MCF 10A (cell line): ENCODE data around the gene CLMP. TPM values are rescaled to one million over a fixed set of nuclear protein-coding genes. Genes with fewer than 3 reads are reported as not detected.

ENCODE experiments used
- BruUV-seq: library from RNA; stranded (reverse); fragments of 400-500 nt; replicated peaks from 2 replicates; lab custom pipeline; 2021; lab: Mats Ljungman, UMichigan
- CTCF ChIA-PET: fragments of 300-600 bp; sonication (Branson Sonifier 250); formaldehyde crosslinking; extraction: SDS; loops from one replicate; lab custom pipeline; 2021; ENCODE audit warnings: antibody characterized with exemption, inconsistent platforms; lab: Yijun Ruan, JAX
- POLR2A ChIA-PET: fragments of 300-600, 350-650 bp; sonication (Branson Sonifier 250); formaldehyde crosslinking; extraction: SDS; loops from one replicate; lab custom pipeline; 2020; ENCODE audit warnings: antibody characterized with exemption, inconsistent platforms; lab: Yijun Ruan, JAX
- DNase-seq: peaks from one replicate; pipeline ENCODE4 v3.0.0-alpha.2; 2018; ENCODE audit not compliant: unreplicated experiment
- H3K27ac Mint-ChIP-seq: one replicate; pipeline ENCODE4 v1.8.0; 2022; ENCODE audit warnings: mild to moderate bottlenecking, low read depth, mixed read lengths; ENCODE audit not compliant: unreplicated experiment
- H3K27me3 Mint-ChIP-seq: one replicate; pipeline ENCODE4 v1.8.0; 2022; ENCODE audit warnings: mixed read lengths; ENCODE audit not compliant: insufficient read depth, unreplicated experiment
- H3K36me3 Mint-ChIP-seq: one replicate; pipeline ENCODE4 v1.8.0; 2022; ENCODE audit warnings: mild to moderate bottlenecking, moderate library complexity, mixed read lengths; ENCODE audit not compliant: insufficient read depth, unreplicated experiment
- H3K4me1 Mint-ChIP-seq: one replicate; pipeline ENCODE4 v1.8.0; 2022; ENCODE audit warnings: mixed read lengths; ENCODE audit not compliant: insufficient read depth, unreplicated experiment
- H3K4me3 Mint-ChIP-seq: one replicate; pipeline ENCODE4 v1.8.0; 2022; ENCODE audit warnings: mild to moderate bottlenecking, moderate library complexity, mixed read lengths; ENCODE audit not compliant: unreplicated experiment
- H3K9me3 Mint-ChIP-seq: one replicate; pipeline ENCODE4 v1.8.0; 2022; ENCODE audit warnings: mixed read lengths; ENCODE audit not compliant: unreplicated experiment
- intact Hi-C: fragments of 100-400 bp; cut with micrococcal nuclease; formaldehyde crosslinking; loops from 2 replicates; pipeline ENCODE4 v1.14.1; 2022
- total RNA-seq: library from RNA; stranded (reverse); gene quantifications from 2 replicates; pipeline ENCODE4 v1.2.3, GENCODE V29; 2022
- TF ChIP-seq, protein P1 (sequence below): fragments of 200-600 bp; IDR thresholded peaks from one replicate; pipeline ENCODE4 v1.8.0; 2022; ENCODE audit warnings: antibody characterized with exemption, mild to moderate bottlenecking; ENCODE audit not compliant: unreplicated experiment

The CLMP gene
- total RNA-seq, 1 experiment from 2014 or later, result 86.1 TPM

DNA sequence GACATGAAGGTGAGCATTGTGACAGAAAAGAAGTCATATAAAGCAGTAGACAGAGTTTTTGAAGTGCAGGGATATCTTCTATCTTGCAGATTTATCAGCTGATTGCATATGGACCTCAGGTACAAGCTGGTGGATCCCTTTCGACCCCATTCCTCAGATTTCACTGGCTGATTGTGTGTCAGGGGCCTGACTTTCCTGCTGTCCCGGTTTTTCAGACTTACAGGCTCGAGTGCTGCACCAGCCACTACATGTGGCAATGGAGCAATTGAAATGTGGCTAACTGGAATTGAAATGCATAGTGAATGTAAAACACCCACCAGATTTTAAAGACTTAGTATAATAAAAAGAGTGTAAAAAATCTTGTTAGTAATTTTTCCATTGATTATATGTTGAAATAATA is 50.3 kb downstream of the CLMP start:
- intact Hi-C loops, result loop anchor here (2.0 kb wide), 1 partner anchor 26 kb away; no protein-coding TSS in a partner anchor
- H3K9me3 Mint-ChIP-seq, result no peaks in the 10 kb centered on the region
- BruUV-seq, result no TSS peak
- TF ChIP-seq, protein P1, sequence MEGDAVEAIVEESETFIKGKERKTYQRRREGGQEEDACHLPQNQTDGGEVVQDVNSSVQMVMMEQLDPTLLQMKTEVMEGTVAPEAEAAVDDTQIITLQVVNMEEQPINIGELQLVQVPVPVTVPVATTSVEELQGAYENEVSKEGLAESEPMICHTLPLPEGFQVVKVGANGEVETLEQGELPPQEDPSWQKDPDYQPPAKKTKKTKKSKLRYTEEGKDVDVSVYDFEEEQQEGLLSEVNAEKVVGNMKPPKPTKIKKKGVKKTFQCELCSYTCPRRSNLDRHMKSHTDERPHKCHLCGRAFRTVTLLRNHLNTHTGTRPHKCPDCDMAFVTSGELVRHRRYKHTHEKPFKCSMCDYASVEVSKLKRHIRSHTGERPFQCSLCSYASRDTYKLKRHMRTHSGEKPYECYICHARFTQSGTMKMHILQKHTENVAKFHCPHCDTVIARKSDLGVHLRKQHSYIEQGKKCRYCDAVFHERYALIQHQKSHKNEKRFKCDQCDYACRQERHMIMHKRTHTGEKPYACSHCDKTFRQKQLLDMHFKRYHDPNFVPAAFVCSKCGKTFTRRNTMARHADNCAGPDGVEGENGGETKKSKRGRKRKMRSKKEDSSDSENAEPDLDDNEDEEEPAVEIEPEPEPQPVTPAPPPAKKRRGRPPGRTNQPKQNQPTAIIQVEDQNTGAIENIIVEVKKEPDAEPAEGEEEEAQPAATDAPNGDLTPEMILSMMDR, result no peak
- H3K4me3 Mint-ChIP-seq, result peak overlapping the region; percentile 57
- peak overlapping the region; percentile 72 for H3K27ac Mint-ChIP-seq
- H3K36me3 Mint-ChIP-seq, result no peaks in the 10 kb centered on the region
- ChIA-PET POLR2A (interaction anchor here (1.2 to 2.1 kb wide), 7 partner anchors 17 to 49 kb away, joined by 3 to 23 read pairs (median 7); no protein-coding TSS in a partner anchor), CTCF (interaction anchor here (2.6 to 3.4 kb wide), 2 partner anchors 34 to 102 kb away, joined by 12 read pairs; no protein-coding TSS in a partner anchor)
- DNase-seq, result no peak
- H3K4me1 Mint-ChIP-seq, result peaks cover 24% of the 10 kb centered on the region
- H3K27me3 Mint-ChIP-seq, result no peaks in the 10 kb centered on the region

DNA sequence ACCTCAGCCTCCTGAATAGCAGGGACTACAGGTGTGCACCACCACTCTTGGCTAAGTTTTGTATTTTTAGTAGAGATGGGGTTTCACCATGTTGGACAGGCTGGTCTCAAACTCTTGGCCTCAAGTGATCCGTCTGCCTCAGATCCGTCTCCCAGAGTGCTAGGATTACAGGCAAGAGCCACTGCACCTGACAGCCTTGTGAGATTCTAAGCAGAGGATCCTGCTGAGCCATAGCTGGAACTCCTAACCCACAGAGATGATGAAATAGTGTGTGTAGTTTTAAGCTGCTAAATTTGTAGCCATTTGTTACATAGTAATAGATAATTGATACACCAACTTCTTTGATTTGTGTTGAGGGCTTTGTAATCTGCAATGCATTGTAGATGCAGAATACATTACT is 51.1 kb downstream of the CLMP start:
- CTCF ChIA-PET, result interaction anchor here (0.6 to 3.4 kb wide), 4 partner anchors 17 to 103 kb away, joined by 3 to 12 read pairs (median 4); no protein-coding TSS in a partner anchor
- DNase-seq, result no peak
- no TSS peak for BruUV-seq
- TF ChIP-seq, protein P1, result no peak
- intact Hi-C loops, result loop anchor here (2.0 kb wide), 1 partner anchor 25 kb away; no protein-coding TSS in a partner anchor
- H3K4me1 Mint-ChIP-seq, result peaks cover 24% of the 10 kb centered on the region
- POLR2A ChIA-PET, result interaction anchor here (0.9 to 1.3 kb wide), 5 partner anchors 21 to 49 kb away, joined by 3 to 4 read pairs (median 4); no protein-coding TSS in a partner anchor
- no peaks in the 10 kb centered on the region for H3K9me3 Mint-ChIP-seq
- no peaks in the 10 kb centered on the region for H3K36me3 Mint-ChIP-seq
- no peak overlapping the region for H3K27ac Mint-ChIP-seq
- no peaks in the 10 kb centered on the region for H3K27me3 Mint-ChIP-seq
- no peak overlapping the region for H3K4me3 Mint-ChIP-seq

DNA sequence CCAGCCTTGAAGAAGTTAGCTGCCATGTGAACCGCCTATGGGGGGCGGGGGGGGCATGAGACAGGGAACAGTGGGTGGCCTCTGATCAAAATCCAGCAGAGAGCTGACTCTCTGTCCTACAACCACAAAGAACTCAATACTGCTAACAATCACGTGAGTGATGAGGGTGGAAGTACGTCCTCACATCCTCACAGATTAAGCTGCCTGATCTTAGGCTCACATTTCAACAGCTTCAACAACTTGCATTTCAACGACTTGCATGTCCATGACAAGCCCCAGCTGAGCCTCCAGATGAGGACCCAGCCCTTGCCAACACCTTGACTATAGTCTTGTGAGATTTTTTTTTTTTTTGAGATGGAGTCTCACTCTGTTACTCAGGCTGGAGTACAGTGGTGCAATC is 51.6 kb downstream of the CLMP start:
- Mint-ChIP-seq H3K36me3 (no peaks in the 10 kb centered on the region), H3K27me3 (no peaks in the 10 kb centered on the region), H3K4me3 (no peak overlapping the region), H3K4me1 (peaks cover 24% of the 10 kb centered on the region), H3K27ac (no peak overlapping the region), H3K9me3 (no peaks in the 10 kb centered on the region)
- CTCF ChIA-PET, result interaction anchor here (1.1 to 3.4 kb wide), 4 partner anchors 11 to 103 kb away, joined by 3 to 12 read pairs (median 4); no protein-coding TSS in a partner anchor
- no peak for DNase-seq
- POLR2A ChIA-PET, result interaction anchor here (0.9 to 1.3 kb wide), 5 partner anchors 21 to 50 kb away, joined by 3 to 4 read pairs (median 4); no protein-coding TSS in a partner anchor
- TF ChIP-seq, protein P1, result no peak
- intact Hi-C loops, result no loop called here
- no TSS peak for BruUV-seq

DNA sequence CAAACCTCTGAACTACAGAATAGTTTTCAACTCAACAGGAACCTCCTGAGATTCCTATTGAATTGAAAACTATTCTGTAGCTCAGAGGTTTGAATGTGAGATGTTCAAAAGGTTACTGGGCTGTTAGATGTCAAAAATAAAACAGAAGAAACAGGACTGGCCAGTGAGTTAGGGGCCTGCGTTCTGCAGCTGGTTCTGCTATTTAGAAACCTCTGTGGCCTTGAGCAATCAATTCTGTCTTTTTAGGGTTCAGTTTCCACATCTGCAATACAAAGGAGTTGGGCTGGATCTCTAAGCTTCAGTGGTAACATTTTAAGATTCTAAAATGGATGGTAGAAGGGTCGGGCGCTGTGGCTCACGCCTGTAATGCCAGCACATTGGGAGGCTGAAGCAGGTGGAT is 55.8 kb downstream of the CLMP start:
- intact Hi-C loops, result no loop called here
- Mint-ChIP-seq H3K36me3 (no peaks in the 10 kb centered on the region), H3K4me3 (no peak overlapping the region), H3K4me1 (no peaks in the 10 kb centered on the region), H3K27me3 (no peaks in the 10 kb centered on the region), H3K27ac (no peak overlapping the region), H3K9me3 (no peaks in the 10 kb centered on the region)
- CTCF ChIA-PET, result interaction anchor here (0.8 to 1.2 kb wide), 3 partner anchors 28 to 108 kb away, joined by 3 to 4 read pairs (median 3); no protein-coding TSS in a partner anchor
- POLR2A ChIA-PET, result interaction anchor here (0.6 to 1.3 kb wide), 4 partner anchors 9 to 67 kb away, joined by 3 read pairs; no protein-coding TSS in a partner anchor
- no TSS peak for BruUV-seq
- no peak for DNase-seq
- TF ChIP-seq, protein P1, result no peak
